HCT116 (cell line): ENCODE results near the gene GPSM3. TPM values are rescaled to one million over a fixed set of nuclear protein-coding genes. Genes with fewer than 3 reads are reported as not detected.
"Not testable (repeated sequence)": the region's sequence is repeated elsewhere in the genome, so short reads cannot be mapped to it uniquely, and the experiment has no call there.

Experiments used
- ATAC-seq: fragments of 200-7000 bp; cut with Tn5 transposase; 2 replicates; pipeline ENCODE4 v1.9.1; 2020; ENCODE audit warnings: mild to moderate bottlenecking, moderate library complexity
- BruUV-seq: library from RNA; stranded (reverse); fragments of 400-500 nt; replicated peaks from 2 replicates; lab custom pipeline; 2021; lab: Mats Ljungman, UMichigan
- CTCF ChIA-PET: fragments of 300-600 bp; sonication (Branson Sonifier 250); formaldehyde crosslinking; loops from one replicate; lab custom pipeline; 2021; ENCODE audit warnings: antibody characterized with exemption; lab: Charles Lee
- POLR2A ChIA-PET: fragments of 300-600, 350-600 bp; sonication (Branson Sonifier 250); formaldehyde crosslinking; loops from one replicate; lab custom pipeline; 2021; ENCODE audit warnings: antibody characterized with exemption; lab: Charles Lee
- RAD21 ChIA-PET, 2 experiments: fragments of 300-600 bp; sonication (Branson Sonifier 250); formaldehyde crosslinking; loops; one replicate each; lab custom pipeline; 2023; ENCODE audit warnings: low total read pairs in 2 of 2; ENCODE audit not compliant: uncharacterized antibody in 2 of 2, unreplicated experiment in 2 of 2, low non-redundant PET in 1 of 2; lab: Charles Lee
- DNase-seq: peaks from one replicate; pipeline ENCODE4 v3.0.0-alpha.2; 2010; ENCODE audit warnings: low read depth, low spot score
- H2AFZ ChIP-seq: fragments of 200-600 bp; shearing (Covaris generic), sonication (generic); 2 replicates; pipeline ENCODE4 v1.6.1; 2017; ENCODE audit warnings: low read depth, mixed run types, mixed read lengths, antibody characterized with exemption, low read length; ENCODE audit not compliant: poor library complexity, severe bottlenecking
- H3K27ac ChIP-seq: 2 replicates; pipeline ENCODE4 v1.5.1; 2012; ENCODE audit warnings: low read depth, low read length
- H3K27me3 ChIP-seq: fragments of 200-600 bp; sonication (generic); 2 replicates; pipeline ENCODE4 v1.6.1; 2016; ENCODE audit warnings: mixed run types, low read length, mixed read lengths; ENCODE audit not compliant: insufficient read depth
- H3K36me3 ChIP-seq, 2 experiments: fragments of 200-500 bp in 1 of 2; fragments of 200-600 bp in 1 of 2; sonication (Bioruptor generic) in 1 of 2; sonication (generic) in 1 of 2; 2 replicates each; pipeline versions ENCODE4 v1.5.1 to v1.6.1; 2014 to 2016; ENCODE audit warnings: low read length in 2 of 2, inconsistent platforms in 1 of 2, mixed read lengths in 1 of 2, mixed run types in 1 of 2; ENCODE audit not compliant: insufficient read depth in 2 of 2, control insufficient read depth in 1 of 2
- H3K4me1 ChIP-seq, 2 experiments: fragments of 200-600 bp in 1 of 2; sonication (generic) in 1 of 2; 2 replicates each; pipeline versions ENCODE4 v1.5.1 to v1.6.1; 2012 to 2017; ENCODE audit warnings: low read length in 2 of 2, inconsistent platforms in 1 of 2, mild to moderate bottlenecking in 1 of 2, mixed read lengths in 1 of 2, mixed run types in 1 of 2, moderate library complexity in 1 of 2; ENCODE audit not compliant: insufficient read depth in 2 of 2, control insufficient read depth in 1 of 2
- H3K4me2 ChIP-seq: fragments of 200-600 bp; sonication (generic); 2 replicates; pipeline ENCODE4 v1.6.1; 2017; ENCODE audit warnings: mixed run types, low read length, mixed read lengths
- H3K4me3 ChIP-seq, 2 experiments: fragments of 200-600 bp in 1 of 2; sonication (generic) in 1 of 2; replicated peaks in 1 of 2; 2 replicates each; pipeline ENCODE4 v1.5.1; 2011 to 2016; ENCODE audit warnings: low read length in 2 of 2, control low read depth in 1 of 2, low read depth in 1 of 2, mild to moderate bottlenecking in 1 of 2, mixed read lengths in 1 of 2, mixed run types in 1 of 2
- H3K79me2 ChIP-seq: fragments of 200-600 bp; sonication (generic); 2 replicates; pipeline ENCODE4 v1.6.1; 2017; ENCODE audit warnings: mild to moderate bottlenecking, mixed run types, low read length, moderate library complexity, mixed read lengths; ENCODE audit not compliant: insufficient read depth
- H3K9ac ChIP-seq: fragments of 200-600 bp; sonication (generic); 2 replicates; pipeline ENCODE4 v1.6.1; 2016; ENCODE audit warnings: low read length, mixed read lengths
- H3K9me2 ChIP-seq: fragments of 200-600 bp; sonication (generic), shearing (Covaris generic); 2 replicates; pipeline ENCODE4 v1.6.1; 2017; ENCODE audit warnings: mixed run types, mild to moderate bottlenecking, moderate library complexity; ENCODE audit not compliant: insufficient read depth
- H3K9me3 ChIP-seq, 2 experiments: fragments of 200-500 bp in 1 of 2; fragments of 200-600 bp in 1 of 2; sonication (Bioruptor generic) in 1 of 2; sonication (generic) in 1 of 2; 2 replicates each; pipeline ENCODE4 v1.6.1; 2014 to 2017; ENCODE audit warnings: low read length in 2 of 2, mixed read lengths in 2 of 2, inconsistent platforms in 1 of 2, low read depth in 1 of 2, mild to moderate bottlenecking in 1 of 2, mixed run types in 1 of 2, moderate library complexity in 1 of 2; ENCODE audit not compliant: control insufficient read depth in 1 of 2, insufficient read depth in 1 of 2
- H4K20me1 ChIP-seq: fragments of 200-600 bp; sonication (generic), shearing (Covaris generic); 2 replicates; pipeline ENCODE4 v1.6.1; 2017; ENCODE audit warnings: mixed run types, mild to moderate bottlenecking, moderate library complexity; ENCODE audit not compliant: insufficient read depth
- FOSL1 ChIP-seq: IDR thresholded peaks from 2 replicates; pipeline ENCODE4 v1.6.1; 2012; ENCODE audit warnings: low read depth
- POLR2A ChIP-seq: IDR thresholded peaks from 2 replicates; pipeline ENCODE4 v1.7.0; 2011; ENCODE audit warnings: borderline replicate concordance; ENCODE audit not compliant: insufficient read depth, insufficient read length; ENCODE audit errors: extremely low read depth
- POLR2AphosphoS5 ChIP-seq: IDR thresholded peaks from 2 replicates; pipeline ENCODE4 v1.6.1; 2011; ENCODE audit warnings: mild to moderate bottlenecking, low read depth, low read length, moderate library complexity
- ZNF274 ChIP-seq: fragments of 200-500 bp; sonication (Bioruptor generic); IDR thresholded peaks from 2 replicates; pipeline ENCODE4 v1.6.1; 2014; ENCODE audit warnings: mild to moderate bottlenecking, low read depth, low read length, inconsistent platforms
- intact Hi-C: fragments of 100-400 bp; cut with micrococcal nuclease; formaldehyde crosslinking; loops from 2 replicates; pipeline ENCODE4 v1.10.0; 2022
- total RNA-seq: library from RNA; stranded (reverse); gene quantifications from one replicate; pipeline ENCODE4 v1.2.1, GENCODE V29; 2021; ENCODE audit not compliant: unreplicated experiment

GPSM3 gene
- total RNA-seq, 1 experiment from 2014 or later, result 1.2 TPM

GRCh38 chr6:32189069-32189741 lies 3.2 kb downstream of the GPSM3 start:
- no peaks in the 10 kb centered on the region for H3K27me3 ChIP-seq
- peak overlapping the region; percentile 81 for H3K4me2 ChIP-seq
- H3K4me3 ChIP-seq, result peak overlapping the region; percentile 80 to 84
- no peaks in the 10 kb centered on the region for H3K9me2 ChIP-seq
- DNase-seq (no peak), ATAC-seq (no peak)
- intact Hi-C loops, result no loop called here
- H3K9me3 ChIP-seq, result no peaks in the 10 kb centered on the region
- no peak overlapping the region for H2AFZ ChIP-seq
- no peaks in the 10 kb centered on the region for H4K20me1 ChIP-seq
- POLR2A ChIA-PET, result interaction anchor here (0.6 to 1.0 kb wide), 2 partner anchors 10 to 59 kb away, joined by 3 read pairs; partner anchors contain the start of gene FKBPL
- no TSS peak for BruUV-seq
- RAD21 ChIA-PET, result no interaction called here
- TF ChIP-seq POLR2AphosphoS5 (peak; percentile 37), POLR2A (peak; percentile 19), FOSL1 (no peak)
- H3K9ac ChIP-seq, result peak overlapping the region; percentile 87
- H3K4me1 ChIP-seq, result peaks cover 16 to 59% of the 10 kb centered on the region in 2 experiments
- peaks cover 13% of the 10 kb centered on the region for H3K79me2 ChIP-seq
- H3K36me3 ChIP-seq, result peaks cover 0 to 3% of the 10 kb centered on the region in 2 experiments; a peak in 2 of 4 replicates
- H3K27ac ChIP-seq, result peak overlapping the region; percentile 81
- CTCF ChIA-PET, result no interaction called here

GRCh38 chr6:32188381-32189068 lies 3.9 kb downstream of the GPSM3 start:
- peak overlapping the region; percentile 81 for H3K4me2 ChIP-seq
- H3K9me2 ChIP-seq, result no peaks in the 10 kb centered on the region
- peaks cover 16 to 60% of the 10 kb centered on the region in 2 experiments for H3K4me1 ChIP-seq
- ChIA-PET CTCF (no interaction called here), RAD21 (no interaction called here), POLR2A (interaction anchor here (0.6 kb wide), 1 partner anchor 59 kb away, joined by 3 read pairs; the partner anchor contains the start of gene FKBPL)
- H3K27me3 ChIP-seq, result no peaks in the 10 kb centered on the region
- DNase-seq, result no peak
- no peak for ATAC-seq
- H3K9ac ChIP-seq, result peak overlapping the region; percentile 87
- BruUV-seq, result TSS peak; percentile 23
- peaks cover 13% of the 10 kb centered on the region for H3K79me2 ChIP-seq
- no peak for TF ChIP-seq ZNF274
- no peaks in the 10 kb centered on the region for H3K9me3 ChIP-seq
- intact Hi-C loops, result no loop called here
- H3K27ac ChIP-seq, result peak overlapping the region; percentile 81
- H2AFZ ChIP-seq, result no peak overlapping the region
- H3K36me3 ChIP-seq, result peaks cover 0 to 3% of the 10 kb centered on the region in 2 experiments; a peak in 2 of 4 replicates
- H4K20me1 ChIP-seq, result no peaks in the 10 kb centered on the region
- H3K4me3 ChIP-seq, result peak overlapping the region; percentile 80 to 84

GRCh38 chr6:32187725-32188380 lies 4.6 kb downstream of the GPSM3 start:
- DNase-seq, H3K9me2 ChIP-seq, H4K20me1 ChIP-seq, CTCF ChIA-PET, POLR2A ChIA-PET, H3K9me3 ChIP-seq, RAD21 ChIA-PET, H3K9ac ChIP-seq, H3K27ac ChIP-seq, H3K27me3 ChIP-seq, H3K36me3 ChIP-seq, ATAC-seq, H2AFZ ChIP-seq, H3K4me3 ChIP-seq, intact Hi-C loops, BruUV-seq: not testable (repeated sequence)
- Histone ChIP-seq H3K4me2 (peak overlapping the region; percentile 81), H3K79me2 (peaks cover 13% of the 10 kb centered on the region), H3K4me1 (peaks cover 16 to 59% of the 10 kb centered on the region in 2 experiments)
